Transverse colon (tissue), 3 donors: ENCODE data around the gene ZNF484.

Experiments used
- POLR2A ChIP-seq: fragments of 450-650 bp; IDR thresholded peaks from one replicate; pipeline ENCODE4 v1.6.1; 2016; ENCODE audit warnings: antibody characterized with exemption, mild to moderate bottlenecking, moderate library complexity
- TF ChIP-seq, protein P1 (sequence below), 5 experiments: fragments of 200-600 bp in 3 of 5; fragments of 450-650 bp in 2 of 5; sonication (generic) in 3 of 5; IDR thresholded peaks; 1 replicate in 2 of 5; 2 replicates in 3 of 5; pipeline ENCODE4 v1.5.1; 2016 to 2017; ENCODE audit warnings: antibody characterized with exemption in 5 of 5, inconsistent platforms in 3 of 5, mild to moderate bottlenecking in 2 of 5, moderate library complexity in 1 of 5

DNA sequence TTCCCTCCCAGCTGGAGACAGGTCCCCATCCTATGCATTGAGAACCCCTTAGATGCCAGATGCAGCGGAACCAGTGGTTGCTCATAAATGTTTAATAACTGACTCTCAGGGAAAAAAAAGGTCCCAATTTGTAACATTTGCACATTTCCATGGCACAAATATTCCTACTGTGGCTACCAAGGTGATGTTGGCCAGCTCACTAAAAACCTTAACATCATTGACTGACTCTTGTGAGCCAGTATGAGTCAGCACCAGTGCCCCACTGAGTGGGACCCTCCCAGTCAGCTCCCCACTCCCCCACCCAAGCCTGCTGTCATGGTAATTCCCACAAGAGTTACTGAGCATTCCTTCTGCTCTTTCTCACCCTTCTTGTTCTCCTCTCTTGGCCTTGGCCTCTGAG, 42.6 kb upstream of the ZNF484 start:
- TF ChIP-seq POLR2A = no peak
- TF ChIP-seq, protein P1, sequence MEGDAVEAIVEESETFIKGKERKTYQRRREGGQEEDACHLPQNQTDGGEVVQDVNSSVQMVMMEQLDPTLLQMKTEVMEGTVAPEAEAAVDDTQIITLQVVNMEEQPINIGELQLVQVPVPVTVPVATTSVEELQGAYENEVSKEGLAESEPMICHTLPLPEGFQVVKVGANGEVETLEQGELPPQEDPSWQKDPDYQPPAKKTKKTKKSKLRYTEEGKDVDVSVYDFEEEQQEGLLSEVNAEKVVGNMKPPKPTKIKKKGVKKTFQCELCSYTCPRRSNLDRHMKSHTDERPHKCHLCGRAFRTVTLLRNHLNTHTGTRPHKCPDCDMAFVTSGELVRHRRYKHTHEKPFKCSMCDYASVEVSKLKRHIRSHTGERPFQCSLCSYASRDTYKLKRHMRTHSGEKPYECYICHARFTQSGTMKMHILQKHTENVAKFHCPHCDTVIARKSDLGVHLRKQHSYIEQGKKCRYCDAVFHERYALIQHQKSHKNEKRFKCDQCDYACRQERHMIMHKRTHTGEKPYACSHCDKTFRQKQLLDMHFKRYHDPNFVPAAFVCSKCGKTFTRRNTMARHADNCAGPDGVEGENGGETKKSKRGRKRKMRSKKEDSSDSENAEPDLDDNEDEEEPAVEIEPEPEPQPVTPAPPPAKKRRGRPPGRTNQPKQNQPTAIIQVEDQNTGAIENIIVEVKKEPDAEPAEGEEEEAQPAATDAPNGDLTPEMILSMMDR (IDR thresholded peaks at IDR 0.05) = no peak
